K562 treated with DMSO at 1 percent for 48 hours (cell line): Measurements from ENCODE around the gene OR52L1. TPM values are rescaled to one million over a fixed set of nuclear protein-coding genes. Genes with fewer than 3 reads are reported as not detected.

Source experiments
- total RNA-seq: library from RNA; unstranded; fragments of 300-600 nt; gene quantifications from 2 replicates; pipeline ENCODE4 v1.2.3, GENCODE V29; 2022; ENCODE audit warnings: low replicate concordance; ENCODE audit errors: extremely low read depth

OR52L1 gene
- total RNA-seq: not detected in 2 replicates

DNA sequence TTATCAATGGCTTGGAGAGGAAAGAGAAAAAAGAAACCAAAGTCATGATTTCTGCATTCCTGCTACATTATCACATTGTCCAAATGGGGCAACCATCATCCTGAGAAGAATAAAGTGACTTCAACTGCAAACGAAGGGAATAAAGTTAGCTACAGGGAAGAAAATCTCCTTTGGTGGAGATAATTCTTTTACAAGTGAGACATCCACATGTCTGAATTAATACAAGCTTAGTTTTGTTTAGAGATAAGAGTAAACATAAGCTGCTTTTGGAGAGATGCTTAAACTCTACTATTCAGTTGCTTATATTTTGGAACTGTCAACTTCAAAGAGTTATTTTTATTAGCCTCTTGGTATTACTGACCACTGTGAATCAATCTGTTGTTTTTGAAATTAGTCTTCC, at the start of gene OR52L1:
Gene OR52L1 (minus strand): TSS at position 101 of the 400 bp plus-strand sequence. CDS start 55 bp downstream, at position 46.

DNA sequence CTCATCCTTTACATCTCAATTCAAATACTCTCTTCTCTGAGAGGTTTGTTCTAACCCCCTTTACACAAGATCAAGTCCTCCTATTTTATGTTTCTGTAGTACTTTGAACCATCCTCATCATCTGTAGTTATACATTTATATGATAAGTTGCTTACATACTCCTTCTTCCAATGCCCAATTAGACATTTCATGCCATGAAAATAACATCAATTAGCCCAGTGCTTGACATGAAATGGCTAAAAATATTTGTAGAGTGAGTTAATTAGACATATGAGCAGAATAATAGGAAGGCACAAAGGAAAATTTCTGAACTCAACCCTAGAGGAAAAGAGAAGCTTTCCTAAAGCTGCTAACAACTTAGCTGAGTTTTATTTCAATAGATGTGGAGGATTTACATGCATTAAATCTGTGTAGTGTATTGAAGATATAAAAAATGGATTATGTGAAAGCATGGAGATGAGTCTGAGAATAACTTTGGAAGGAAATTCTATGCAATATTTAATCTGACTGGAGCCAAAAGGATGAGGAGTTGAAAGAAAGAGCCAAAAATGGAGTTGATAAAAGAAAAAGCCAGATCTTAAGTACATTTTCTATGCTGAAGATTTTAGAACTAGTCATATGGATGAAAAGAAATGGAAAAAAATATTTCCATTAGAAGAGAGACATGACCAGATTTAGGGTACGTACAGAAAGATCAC, 44.1 kb upstream of the OR52L1 start, which contains the start of gene OR56A1:
Gene OR56A1 (minus strand): TSS at position 51 of the 698 bp plus-strand sequence. CDS start 3,066 bp downstream, outside the sequence.

GRCh38 chr11:6006846-6007245, 20.1 kb upstream of the OR52L1 start, which contains the start of gene OR56A4:
OR56A4 (minus strand) TSS chr11:6006946; CDS start chr11:6002992, 3,954 bp downstream.

DNA sequence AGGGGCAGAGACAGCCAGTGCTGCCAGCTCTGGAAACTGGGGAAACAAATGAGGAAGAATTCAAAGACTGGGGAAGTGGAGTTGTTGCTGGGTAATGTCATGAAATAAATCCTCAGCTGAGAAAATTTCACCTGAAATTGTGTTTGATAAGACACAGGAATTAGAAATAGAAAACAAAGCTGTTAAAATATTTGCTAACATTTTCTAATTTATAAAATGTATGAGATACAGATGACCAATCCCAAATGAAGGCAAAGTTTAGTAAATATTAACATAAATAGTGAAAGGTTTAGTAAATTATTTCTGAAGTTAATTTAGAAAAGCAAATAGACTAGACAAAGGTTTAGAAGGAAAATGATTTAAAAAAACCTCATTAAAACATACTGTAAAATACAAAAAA, 18.4 kb downstream of the OR52L1 start, which contains the start of gene OR56A5:
Gene OR56A5 (minus strand): TSS at position 101 of the 400 bp plus-strand sequence. CDS start 0 bp downstream, at position 101.

GRCh38 chr11:5941951-5942350, 44.8 kb downstream of the OR52L1 start, which contains the start of gene OR56A3:
OR56A3 (plus strand) TSS chr11:5942251; CDS start chr11:5947347, 5,096 bp downstream.

Other genes with a start within 250 kb of the OR52L1 start
- not detected in 2 replicates for gene OR52N4, start 232.7 kb downstream of the OR52L1 start, total RNA-seq
- gene OR52N5, start 203.6 kb downstream of the OR52L1 start, total RNA-seq: not detected in 2 replicates
- not detected in 2 replicates for gene OR52N1, start 195.7 kb downstream of the OR52L1 start, total RNA-seq
- gene OR52N2, start 178.1 kb downstream of the OR52L1 start, total RNA-seq: not detected in 2 replicates
- not detected in 2 replicates for gene OR52E6, start 145.1 kb downstream of the OR52L1 start, total RNA-seq
- not detected in 2 replicates for gene OR52E8, start 129.3 kb downstream of the OR52L1 start, total RNA-seq
- not detected in 2 replicates for gene OR52E4, start 106.4 kb downstream of the OR52L1 start, total RNA-seq
- not detected in 2 replicates for gene OR52E5, start 93.8 kb downstream of the OR52L1 start, total RNA-seq
- not detected in 2 replicates for gene OR56A3, start 44.7 kb downstream of the OR52L1 start, total RNA-seq
- not detected in 2 replicates for gene OR56A5, start 18.5 kb downstream of the OR52L1 start, total RNA-seq
- gene OR56A4, start 20.0 kb upstream of the OR52L1 start, total RNA-seq: not detected in 2 replicates
- gene OR56A1, start 43.8 kb upstream of the OR52L1 start, total RNA-seq: not detected in 2 replicates
- gene OR56B4, start 120.7 kb upstream of the OR52L1 start, total RNA-seq: not detected in 2 replicates
- not detected in 2 replicates for gene OR52B2, start 183.3 kb upstream of the OR52L1 start, total RNA-seq
- not detected in 2 replicates for gene OR52W1, start 212.2 kb upstream of the OR52L1 start, total RNA-seq
- not detected in 2 replicates for gene C11orf42, start 218.6 kb upstream of the OR52L1 start, total RNA-seq
- gene FHIP1B, start 247.7 kb upstream of the OR52L1 start, total RNA-seq: not detected in 2 replicates